GM18519 (cell line): ENCODE measurements around the gene FBXL14.

Experiments used
- ATAC-seq: cut with Tn5 transposase; IDR thresholded peaks from one replicate; pipeline ENCODE4 v1.9.1; 2021; ENCODE audit warnings: mild to moderate bottlenecking, moderate library complexity; ENCODE audit not compliant: unreplicated experiment, low FRiP score

The FBXL14 gene

GRCh38 chr12:1544996-1545700 is 49.2 kb downstream of the FBXL14 start:
- no peak for ATAC-seq

GRCh38 chr12:1542599-1542998 is 51.8 kb downstream of the FBXL14 start:
- ATAC-seq, result no peak

DNA sequence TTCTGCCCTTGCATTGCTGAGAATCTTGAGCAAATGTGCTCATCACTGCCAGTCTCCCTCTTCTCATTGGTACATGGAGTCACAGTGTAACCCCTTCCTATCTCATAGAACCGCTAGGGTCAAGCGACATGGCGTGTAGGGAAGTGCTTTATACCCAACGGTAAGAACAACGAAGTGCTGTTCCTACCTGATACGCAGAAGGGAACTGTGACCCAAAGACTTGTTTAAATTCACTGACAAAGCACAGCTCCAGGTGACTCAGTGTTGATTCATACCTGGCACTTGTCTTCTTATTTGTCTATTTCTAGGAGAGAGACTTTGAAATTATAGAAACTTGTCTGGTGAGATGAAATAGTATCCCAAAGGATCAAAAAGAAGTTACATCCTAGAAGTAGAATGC is 53.7 kb downstream of the FBXL14 start:
- ATAC-seq, result no peak

DNA sequence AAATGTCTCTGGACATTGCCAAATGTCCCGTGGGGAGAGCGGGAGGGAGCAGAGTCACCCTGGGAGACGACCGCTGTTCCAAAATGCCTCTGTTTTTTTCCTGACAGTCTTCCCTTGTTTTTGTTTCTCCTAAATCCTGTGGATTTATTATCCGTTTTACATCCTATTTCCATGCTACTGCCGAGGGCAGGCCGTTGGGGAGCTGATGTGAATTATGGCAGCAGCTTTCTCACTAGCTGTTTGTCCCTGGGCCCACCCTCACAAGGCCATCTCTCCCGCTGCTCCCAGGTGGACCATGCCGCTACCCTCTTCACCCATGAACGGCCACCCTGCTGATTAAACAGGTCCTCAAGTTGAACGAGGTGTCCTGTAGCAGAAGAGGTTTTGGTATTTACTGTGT is 55.2 kb downstream of the FBXL14 start:
- no peak for ATAC-seq

DNA sequence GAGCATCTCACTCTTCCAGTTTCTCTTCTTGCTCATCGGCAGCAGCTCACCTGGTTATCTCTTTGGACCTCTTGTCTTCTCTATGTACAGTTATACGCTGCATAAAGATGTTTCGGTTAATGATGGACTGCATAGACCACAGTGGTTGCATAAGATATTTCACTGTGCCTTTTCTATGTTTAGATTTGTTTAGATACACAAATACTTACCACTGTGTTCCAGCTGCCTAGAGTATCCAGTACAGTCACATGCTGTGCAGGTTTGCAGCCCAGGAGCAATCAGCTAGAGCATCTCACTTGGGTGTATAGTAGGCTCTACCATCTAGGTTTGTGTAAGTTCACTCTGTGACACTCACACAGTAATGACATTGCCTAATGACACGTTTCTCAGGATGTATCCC is 57.6 kb downstream of the FBXL14 start:
- no peak for ATAC-seq

GRCh38 chr12:1534748-1535147 is 59.6 kb downstream of the FBXL14 start:
- ATAC-seq, result no peak

GRCh38 chr12:1533602-1534304 is 60.6 kb downstream of the FBXL14 start:
- peak; percentile 40 for ATAC-seq

- ATAC-seq, result no peak
Observed at GRCh38 chr12:1533205-1533601, 61.2 kb downstream of the FBXL14 start.

- no peak for ATAC-seq
Observed at GRCh38 chr12:1532375-1533165, 61.8 kb downstream of the FBXL14 start.

- no peak for ATAC-seq
Observed at GRCh38 chr12:1531654-1532374, 62.6 kb downstream of the FBXL14 start.

GRCh38 chr12:1531153-1531653 is 63.2 kb downstream of the FBXL14 start:
- ATAC-seq, result no peak

DNA sequence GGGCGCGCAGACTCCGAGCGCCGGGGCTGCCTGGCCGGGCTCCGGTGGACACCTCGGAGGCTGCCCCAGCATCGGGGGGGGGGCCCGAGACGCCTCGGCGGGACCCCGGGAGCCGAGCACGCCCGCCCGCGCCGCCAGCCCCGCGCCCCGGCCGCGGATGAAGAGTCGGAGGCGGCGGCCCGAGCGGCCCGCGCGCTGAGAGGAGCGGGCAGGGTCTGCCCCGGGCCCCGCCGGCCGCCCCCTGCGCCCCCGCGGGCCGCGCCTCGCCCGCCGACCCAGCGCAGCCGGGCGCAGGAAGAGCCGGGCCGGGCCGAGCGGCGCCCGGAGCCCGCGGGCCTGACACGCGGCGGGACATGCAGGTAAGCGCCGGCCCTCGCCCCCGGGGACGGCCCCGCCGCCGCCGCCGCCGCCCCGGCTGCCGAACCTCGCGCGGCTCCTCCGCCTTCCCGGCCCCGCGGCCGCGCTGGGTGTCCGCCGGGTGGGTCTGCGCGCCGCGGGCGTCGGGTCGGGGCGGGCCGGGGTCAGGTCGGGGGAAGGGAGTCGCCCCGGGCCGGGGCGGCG is 63.7 kb downstream of the FBXL14 start:
- ATAC-seq, result no peak

DNA sequence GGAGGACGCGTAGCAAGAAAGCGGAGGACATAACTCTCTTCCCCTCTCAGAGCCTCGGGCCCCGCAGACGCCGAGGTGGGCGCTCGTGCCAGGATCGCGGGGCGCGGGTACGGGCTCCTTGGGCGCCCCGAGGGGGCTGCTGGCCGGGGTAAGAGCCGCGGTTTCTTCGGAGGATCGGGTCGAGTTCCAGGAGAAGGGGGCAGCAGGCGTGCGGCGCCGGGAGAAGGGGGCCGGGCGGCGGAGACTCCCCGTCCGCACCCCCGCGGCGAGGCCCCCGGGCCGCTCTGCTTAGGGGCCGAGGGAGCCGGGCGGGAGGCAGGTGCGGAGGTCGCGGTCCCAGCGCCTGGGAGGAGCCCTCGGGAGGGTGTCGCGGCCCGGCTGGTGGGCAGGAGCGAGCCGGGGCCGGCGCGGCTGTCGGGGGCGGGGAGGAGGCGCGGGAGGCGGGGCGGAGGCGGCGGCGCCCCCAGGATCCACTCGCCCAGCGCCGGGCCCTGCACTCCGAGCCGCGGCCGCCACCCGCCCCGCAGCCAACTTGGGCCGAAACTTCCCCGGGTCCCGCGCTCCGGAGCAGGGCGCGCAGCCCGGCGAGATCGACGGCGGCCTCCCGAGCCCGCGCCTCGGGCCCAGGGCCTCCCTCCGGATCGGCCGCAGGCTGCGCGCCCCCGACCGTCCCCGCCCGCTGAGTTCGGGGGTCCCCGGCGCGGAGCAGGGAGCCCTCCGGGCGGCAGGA is 64.4 kb downstream of the FBXL14 start:
- no peak for ATAC-seq

GRCh38 chr12:1529228-1529861 is 65.0 kb downstream of the FBXL14 start:
- ATAC-seq, result no peak

GRCh38 chr12:1528791-1529190 is 65.6 kb downstream of the FBXL14 start:
- ATAC-seq, result no peak

DNA sequence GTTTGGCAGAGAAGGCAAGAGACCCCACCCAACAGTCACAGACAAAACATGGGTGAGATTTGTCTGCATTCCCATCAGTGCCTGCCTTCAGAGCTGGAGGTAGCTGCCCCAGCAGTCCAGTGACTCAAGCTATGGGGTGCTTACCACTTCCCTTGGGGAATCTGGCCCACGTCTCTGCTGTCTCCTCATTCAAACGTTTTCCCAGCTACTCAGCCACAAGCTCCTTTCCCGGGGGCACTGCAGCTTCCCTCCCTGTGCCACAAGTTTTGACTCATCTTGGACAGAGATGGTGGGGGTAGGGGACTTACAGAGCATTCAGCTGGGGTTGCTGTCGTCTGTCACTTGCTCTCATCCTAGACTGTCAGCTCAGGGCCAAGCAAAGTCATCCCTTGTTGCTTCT is 66.6 kb downstream of the FBXL14 start:
- no peak for ATAC-seq

GRCh38 chr12:1525858-1526257 is 68.5 kb downstream of the FBXL14 start:
- ATAC-seq, result no peak

DNA sequence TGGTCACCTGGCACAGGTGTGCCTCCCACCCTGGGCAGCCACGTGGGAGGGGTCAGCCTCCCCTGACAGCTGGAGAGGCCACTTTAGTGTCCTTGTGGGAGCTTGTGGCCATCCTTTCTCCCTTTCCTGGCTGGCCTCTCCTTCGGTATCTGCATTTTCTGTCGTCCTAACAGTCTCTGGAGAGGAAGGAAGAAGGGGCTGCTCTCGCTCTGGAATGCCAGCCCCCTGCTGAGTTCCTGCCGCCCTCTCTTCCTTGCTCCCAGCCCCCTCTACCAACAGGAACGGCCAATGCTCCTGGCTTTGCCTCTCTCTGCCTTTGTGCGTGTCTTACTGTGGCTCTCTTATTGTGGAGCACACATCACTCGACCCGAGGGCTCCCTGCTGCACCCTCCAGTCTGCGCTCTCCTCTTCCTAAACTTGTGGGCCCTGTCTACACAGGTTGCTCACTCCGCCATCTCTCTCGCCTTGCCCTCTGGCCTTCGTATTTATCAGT is 70.8 kb downstream of the FBXL14 start:
- no peak for ATAC-seq

DNA sequence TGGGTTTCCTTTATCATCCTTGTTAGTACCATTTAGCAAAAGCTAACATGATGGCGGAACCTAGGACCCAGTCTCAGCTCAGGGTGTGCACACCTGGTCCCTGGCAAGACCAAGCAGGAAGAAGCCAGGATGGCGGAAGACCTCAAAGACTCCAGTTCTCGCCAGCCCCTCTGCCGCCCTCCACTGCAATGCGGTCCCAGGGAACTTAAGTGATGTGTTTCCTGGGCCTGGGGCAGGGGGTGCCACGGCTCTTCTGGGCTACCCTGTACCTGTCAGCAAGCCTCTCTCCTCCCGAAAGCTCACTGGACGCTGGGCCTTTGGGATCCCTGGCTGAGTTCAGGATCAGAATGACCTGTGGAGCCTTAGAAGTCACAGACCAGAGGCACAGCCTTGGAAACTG is 71.3 kb downstream of the FBXL14 start:
- no peak for ATAC-seq
